Activated naive CD8-positive, alpha-beta T cell treated with anti-CD3 and anti-CD28 coated beads, Interleukin-2, amount 50 U/mL, for 24 hours (primary cell): ENCODE data around the gene CDKL5.
"Not testable (repeated sequence)": the region's sequence is repeated elsewhere in the genome, so short reads cannot be mapped to it uniquely, and the experiment has no call there.

Source experiments
- ATAC-seq: fragments of 150-1000 bp; cut with Tn5 transposase; one replicate; pipeline ENCODE4 v1.10.0; 2021
- DNase-seq: peaks from one replicate; pipeline ENCODE4 v3.0.0; 2021
- H3K27ac Mint-ChIP-seq: one replicate; pipeline ENCODE4 v1.8.0; 2021; ENCODE audit warnings: mild to moderate bottlenecking, mixed read lengths
- H3K27me3 Mint-ChIP-seq: one replicate; pipeline ENCODE4 v1.8.0; 2021; ENCODE audit warnings: mixed read lengths
- H3K36me3 Mint-ChIP-seq: one replicate; pipeline ENCODE4 v1.8.0; 2021; ENCODE audit warnings: low read depth, mixed read lengths
- H3K4me1 Mint-ChIP-seq: one replicate; pipeline ENCODE4 v1.8.0; 2021; ENCODE audit warnings: mixed read lengths
- H3K4me3 Mint-ChIP-seq: one replicate; pipeline ENCODE4 v1.8.0; 2021; ENCODE audit warnings: mild to moderate bottlenecking, moderate library complexity, mixed read lengths
- H3K9me3 Mint-ChIP-seq: one replicate; pipeline ENCODE4 v1.8.0; 2021; ENCODE audit warnings: mixed read lengths

Gene CDKL5

DNA sequence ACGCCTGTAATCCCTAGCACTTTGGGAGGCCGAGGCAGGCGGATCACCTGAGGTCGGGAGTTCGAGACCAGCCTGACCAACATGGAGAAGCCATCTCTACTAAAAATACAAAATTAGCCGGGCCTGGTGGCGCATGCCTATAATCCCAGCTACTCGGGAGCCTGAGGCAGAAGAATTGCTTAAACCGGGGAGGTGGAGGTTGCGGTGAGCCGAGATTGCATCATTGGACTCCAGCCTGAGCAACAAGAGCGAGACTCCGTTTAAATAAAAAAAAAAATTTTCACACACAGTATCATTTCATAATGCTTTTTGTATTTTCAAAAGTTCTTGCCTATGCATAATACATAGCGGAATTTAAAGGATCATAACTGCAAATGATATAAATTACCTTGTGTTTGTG, 7.9 kb downstream of the CDKL5 start:
- not testable (repeated sequence) for H3K27me3 Mint-ChIP-seq, H3K36me3 Mint-ChIP-seq, H3K4me1 Mint-ChIP-seq, H3K9me3 Mint-ChIP-seq, H3K27ac Mint-ChIP-seq, ATAC-seq, H3K4me3 Mint-ChIP-seq, DNase-seq

DNA sequence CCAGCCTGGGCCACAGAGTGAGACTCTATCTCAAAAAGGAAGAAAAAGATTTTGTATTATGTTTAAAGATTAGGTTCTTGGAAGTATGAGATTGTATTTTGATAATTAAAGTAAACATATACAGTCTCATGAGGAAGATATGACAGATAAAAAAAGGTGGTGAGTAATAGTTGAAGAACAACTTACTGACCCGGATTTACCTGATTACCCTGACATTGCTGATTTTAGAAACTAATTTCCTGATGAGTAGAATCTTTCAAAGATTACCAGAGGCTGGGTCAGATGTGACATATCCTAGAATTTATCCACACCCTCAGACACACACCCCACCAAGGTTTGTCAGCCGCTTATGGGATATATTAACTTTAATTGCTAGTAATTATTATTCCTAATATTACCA, 9.5 kb downstream of the CDKL5 start:
- Mint-ChIP-seq H3K4me3 (no peak overlapping the region), H3K9me3 (no peaks in the 10 kb centered on the region), H3K36me3 (no peaks in the 10 kb centered on the region), H3K4me1 (no peaks in the 10 kb centered on the region), H3K27ac (no peak overlapping the region), H3K27me3 (no peaks in the 10 kb centered on the region)
- no peak for DNase-seq
- ATAC-seq = no peak

DNA sequence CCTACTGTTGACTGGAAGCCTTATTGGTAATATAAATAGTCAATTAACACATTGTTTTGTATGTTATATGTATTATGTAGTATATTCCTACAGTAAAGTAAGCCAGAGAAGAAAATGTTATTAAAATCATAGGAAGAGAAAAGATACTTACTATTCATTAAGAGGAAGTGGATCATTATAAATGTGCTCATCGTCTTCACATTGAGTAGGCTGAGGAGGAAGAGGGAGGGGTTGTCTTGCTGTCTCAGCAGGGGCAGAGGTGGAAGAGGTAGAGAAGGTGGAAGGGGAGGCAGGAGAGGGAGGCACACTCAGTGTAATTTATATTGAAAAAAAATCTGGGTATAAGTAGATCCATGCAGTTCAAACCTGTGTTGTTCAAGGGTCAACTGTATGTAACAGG, 10.6 kb downstream of the CDKL5 start:
- ATAC-seq (no peak), DNase-seq (no peak)
- Mint-ChIP-seq H3K36me3 (no peaks in the 10 kb centered on the region), H3K4me1 (no peaks in the 10 kb centered on the region), H3K27ac (no peak overlapping the region), H3K27me3 (no peaks in the 10 kb centered on the region), H3K9me3 (no peaks in the 10 kb centered on the region), H3K4me3 (no peak overlapping the region)

DNA sequence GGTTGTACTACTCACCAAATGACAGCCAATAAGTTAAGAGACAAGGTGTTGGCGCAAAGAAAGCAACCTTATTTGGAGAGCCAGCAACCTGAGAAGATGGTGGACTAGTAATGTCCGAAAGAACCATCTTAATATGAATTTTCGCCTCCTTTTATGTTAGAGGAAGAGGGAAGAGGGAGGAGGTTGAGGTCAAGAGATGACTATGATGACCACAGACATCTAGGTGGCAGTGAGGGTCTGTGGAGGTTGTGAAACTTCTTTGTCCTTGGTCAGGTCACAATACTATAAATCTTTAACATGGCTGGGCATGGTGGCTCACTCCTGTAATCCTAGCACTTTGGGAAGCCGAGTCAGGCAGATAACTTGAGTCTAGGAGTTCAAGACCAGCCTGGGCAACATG, 15.4 kb downstream of the CDKL5 start:
- DNase-seq (no peak), ATAC-seq (no peak)
- no peaks in the 10 kb centered on the region for H3K36me3 Mint-ChIP-seq
- H3K4me1 Mint-ChIP-seq = peaks cover 2% of the 10 kb centered on the region
- no peak overlapping the region for H3K27ac Mint-ChIP-seq
- H3K9me3 Mint-ChIP-seq = no peaks in the 10 kb centered on the region
- H3K4me3 Mint-ChIP-seq = no peak overlapping the region
- H3K27me3 Mint-ChIP-seq = no peaks in the 10 kb centered on the region

DNA sequence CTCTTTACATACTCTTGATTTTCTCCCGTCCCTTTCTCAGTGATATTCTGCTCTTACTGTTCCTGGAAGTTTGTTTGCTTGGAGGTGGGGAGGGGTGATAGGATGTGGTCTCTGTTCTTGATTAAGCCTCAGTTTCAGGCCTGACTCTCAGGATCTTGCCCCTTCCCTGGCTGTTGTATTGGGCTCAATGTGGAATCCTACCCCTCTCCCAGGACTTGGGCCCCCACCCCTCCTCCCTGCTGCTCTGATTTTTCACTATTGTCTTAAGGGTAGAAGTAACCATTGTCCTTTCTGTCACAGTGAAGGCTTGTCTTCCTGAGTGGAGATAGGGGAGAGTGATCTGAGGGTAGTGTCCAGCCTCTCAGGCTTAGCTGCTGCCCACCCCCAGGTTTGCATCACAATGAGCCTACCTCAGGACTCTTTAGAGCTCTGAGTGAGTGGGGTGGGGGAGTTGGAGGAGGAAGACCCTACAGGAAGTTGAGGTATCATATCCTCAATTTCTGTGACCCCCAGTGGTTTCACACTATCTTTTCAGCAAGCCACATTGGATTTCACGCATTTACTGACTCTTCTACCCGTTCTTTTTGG, 16.5 kb downstream of the CDKL5 start:
- DNase-seq (no peak), ATAC-seq (no peak)
- Mint-ChIP-seq H3K4me3 (no peak overlapping the region), H3K4me1 (peaks cover 2% of the 10 kb centered on the region), H3K27ac (no peak overlapping the region), H3K36me3 (no peaks in the 10 kb centered on the region), H3K9me3 (no peaks in the 10 kb centered on the region), H3K27me3 (no peaks in the 10 kb centered on the region)

DNA sequence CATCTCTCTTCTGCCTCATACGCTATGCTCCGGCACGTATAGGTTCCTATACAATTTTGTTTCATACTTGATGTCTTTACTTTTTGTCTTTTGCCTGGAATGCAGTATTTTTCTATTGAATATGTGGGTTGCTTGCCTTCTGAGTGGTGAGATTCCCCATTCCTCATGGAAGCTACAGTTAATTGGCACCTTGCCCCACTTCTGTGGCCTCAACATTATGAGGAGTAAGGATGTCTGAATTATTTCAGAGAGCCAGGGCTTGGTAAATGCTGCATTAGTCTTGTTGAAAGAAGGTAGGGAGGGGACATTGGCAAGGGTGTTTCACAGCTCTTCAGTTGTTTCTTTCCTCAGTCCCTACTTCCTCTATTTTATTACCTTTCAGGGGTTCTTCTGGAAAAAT, 23.0 kb downstream of the CDKL5 start:
- Mint-ChIP-seq H3K4me1 (no peaks in the 10 kb centered on the region), H3K27ac (no peak overlapping the region), H3K27me3 (no peaks in the 10 kb centered on the region), H3K36me3 (no peaks in the 10 kb centered on the region), H3K9me3 (no peaks in the 10 kb centered on the region), H3K4me3 (no peak overlapping the region)
- ATAC-seq (no peak), DNase-seq (no peak)

DNA sequence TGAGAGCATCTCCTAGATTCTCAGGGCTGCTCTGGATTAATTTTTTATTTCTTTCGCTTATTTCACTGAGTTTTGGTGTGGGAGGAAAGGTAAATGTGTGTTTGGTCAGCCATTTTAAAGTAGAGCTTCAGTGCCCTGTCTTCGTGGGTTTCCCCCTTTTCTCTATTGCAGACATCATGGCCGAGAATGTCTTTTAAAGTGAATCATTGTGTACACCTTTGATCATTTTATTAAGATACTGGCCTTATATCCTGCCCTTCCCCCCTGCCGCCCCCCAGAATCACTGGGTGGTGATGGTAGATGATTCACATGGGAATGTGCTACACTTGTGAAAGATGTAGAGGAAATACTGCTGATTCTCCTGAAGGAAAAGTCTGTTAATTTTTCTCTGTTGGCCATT, 23.8 kb downstream of the CDKL5 start:
- H3K4me1 Mint-ChIP-seq = no peaks in the 10 kb centered on the region

DNA sequence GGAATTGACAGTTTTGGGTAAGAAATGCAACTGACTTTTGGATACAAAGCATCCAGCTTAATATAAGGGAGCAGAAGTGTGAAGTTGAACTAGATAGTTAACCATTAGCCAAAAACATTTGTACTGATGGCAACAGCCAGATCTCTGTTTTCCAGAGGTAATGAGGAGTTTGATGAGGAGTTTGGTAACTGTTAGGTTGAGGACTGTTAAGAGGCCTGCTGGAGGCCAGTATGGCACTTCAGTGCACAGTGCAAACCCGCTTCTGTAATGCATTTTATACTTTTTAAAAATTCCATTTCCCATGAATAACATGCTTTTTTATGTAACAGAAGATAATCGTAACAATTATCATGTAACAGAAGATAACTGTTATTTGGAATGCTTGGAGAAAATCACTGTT, 30.0 kb downstream of the CDKL5 start:
- no peaks in the 10 kb centered on the region for H3K9me3 Mint-ChIP-seq
- H3K27ac Mint-ChIP-seq = no peak overlapping the region
- no peaks in the 10 kb centered on the region for H3K27me3 Mint-ChIP-seq
- DNase-seq (no peak), ATAC-seq (no peak)
- no peaks in the 10 kb centered on the region for H3K36me3 Mint-ChIP-seq
- no peaks in the 10 kb centered on the region for H3K4me1 Mint-ChIP-seq
- no peak overlapping the region for H3K4me3 Mint-ChIP-seq

More for the DNA sequence above, 23.8 kb downstream of the CDKL5 start:
- Mint-ChIP-seq H3K4me3 (no peak overlapping the region), H3K9me3 (no peaks in the 10 kb centered on the region), H3K27ac (no peak overlapping the region), H3K27me3 (no peaks in the 10 kb centered on the region), H3K36me3 (no peaks in the 10 kb centered on the region)
- ATAC-seq = no peak
- DNase-seq = no peak

DNA sequence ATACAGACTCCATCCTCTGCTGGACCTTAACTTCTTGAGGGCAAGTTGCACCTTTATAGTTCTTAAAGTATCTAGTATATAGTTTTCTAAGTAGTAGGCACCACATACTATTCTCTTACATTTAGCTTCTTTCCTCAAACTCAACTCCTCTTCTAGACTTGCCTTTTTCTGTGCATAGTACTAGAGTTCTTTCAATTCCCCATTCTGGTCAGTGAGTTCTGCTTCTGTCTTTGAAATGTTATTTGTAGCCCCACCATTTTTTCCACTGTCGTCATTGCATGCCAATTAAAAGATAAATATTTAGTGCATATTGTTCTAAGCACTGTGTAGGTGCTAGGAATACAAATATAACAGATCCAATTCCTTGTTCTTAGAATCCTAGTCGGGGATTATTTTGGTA, 31.6 kb downstream of the CDKL5 start:
- Mint-ChIP-seq H3K9me3 (no peaks in the 10 kb centered on the region), H3K4me3 (no peak overlapping the region), H3K27me3 (no peaks in the 10 kb centered on the region), H3K27ac (no peak overlapping the region), H3K36me3 (no peaks in the 10 kb centered on the region), H3K4me1 (peaks cover 3% of the 10 kb centered on the region)
- DNase-seq = no peak
- ATAC-seq = no peak

DNA sequence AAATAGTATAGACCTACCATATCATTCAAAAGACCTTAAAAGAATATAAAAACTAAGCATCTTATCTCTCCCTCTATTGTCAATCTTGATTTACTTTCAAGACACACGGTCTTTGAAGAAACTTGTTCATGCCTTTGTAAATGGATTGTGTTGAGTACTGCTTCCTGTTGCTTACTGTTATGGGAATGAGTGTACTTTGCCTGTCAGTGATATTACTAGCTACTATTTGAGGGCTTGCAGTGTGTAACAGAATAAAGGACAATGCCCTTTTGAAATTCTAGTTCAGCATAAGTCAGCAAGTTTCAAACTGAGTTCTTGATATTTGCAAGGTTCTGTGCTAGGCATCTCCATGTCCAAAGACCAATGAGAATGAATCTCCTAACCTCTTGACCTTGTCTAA, 36.0 kb downstream of the CDKL5 start:
- no peaks in the 10 kb centered on the region for H3K36me3 Mint-ChIP-seq
- no peak overlapping the region for H3K4me3 Mint-ChIP-seq
- no peaks in the 10 kb centered on the region for H3K9me3 Mint-ChIP-seq
- H3K27ac Mint-ChIP-seq = no peak overlapping the region
- ATAC-seq (no peak), DNase-seq (no peak)
- H3K27me3 Mint-ChIP-seq = no peaks in the 10 kb centered on the region
- H3K4me1 Mint-ChIP-seq = peaks cover 3% of the 10 kb centered on the region

DNA sequence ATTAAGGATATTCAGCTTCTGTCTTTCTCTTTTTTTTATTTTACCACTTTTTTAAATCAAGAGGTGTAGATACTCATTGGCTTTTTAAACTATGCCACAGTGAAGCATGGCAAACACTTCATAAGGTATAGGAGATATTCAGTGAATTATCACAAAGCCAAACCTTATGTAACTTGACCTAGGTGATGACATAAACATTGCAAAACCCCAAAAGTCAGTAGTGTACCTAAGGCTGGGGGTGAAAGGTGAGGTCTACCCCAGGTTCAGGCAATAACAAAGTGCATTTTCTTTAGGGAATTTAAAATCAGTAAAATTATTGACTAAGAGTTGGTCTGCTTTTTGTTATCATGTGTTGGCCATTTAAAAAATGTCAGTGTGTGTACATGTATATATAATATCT, 39.1 kb downstream of the CDKL5 start:
- Mint-ChIP-seq H3K9me3 (no peaks in the 10 kb centered on the region), H3K36me3 (no peaks in the 10 kb centered on the region), H3K4me1 (peaks cover 3% of the 10 kb centered on the region), H3K27ac (no peak overlapping the region), H3K4me3 (no peak overlapping the region), H3K27me3 (no peaks in the 10 kb centered on the region)
- DNase-seq (no peak), ATAC-seq (no peak)

DNA sequence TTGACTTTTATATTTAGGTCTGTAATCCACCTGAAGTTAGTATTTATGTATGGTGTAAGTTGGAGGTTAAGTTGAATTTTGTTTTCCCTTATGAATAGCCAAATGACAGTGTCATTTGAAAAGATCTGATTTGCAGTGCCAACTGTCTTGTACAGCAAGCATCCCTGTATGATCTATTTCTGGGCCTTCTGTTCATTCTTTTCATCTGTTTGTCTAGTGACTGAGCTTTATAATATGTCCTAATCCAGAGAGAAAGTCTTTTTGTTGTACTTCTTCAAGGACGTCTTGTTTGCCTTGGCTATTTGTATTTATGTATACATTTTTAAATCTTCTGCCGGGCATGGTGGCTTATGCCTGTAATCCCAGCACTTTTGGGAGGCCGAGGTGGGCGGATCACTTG, 39.6 kb downstream of the CDKL5 start:
- Mint-ChIP-seq H3K9me3 (no peaks in the 10 kb centered on the region), H3K27ac (no peak overlapping the region), H3K4me1 (peaks cover 3% of the 10 kb centered on the region), H3K36me3 (no peaks in the 10 kb centered on the region), H3K27me3 (no peaks in the 10 kb centered on the region), H3K4me3 (no peak overlapping the region)
- DNase-seq = no peak
- no peak for ATAC-seq

DNA sequence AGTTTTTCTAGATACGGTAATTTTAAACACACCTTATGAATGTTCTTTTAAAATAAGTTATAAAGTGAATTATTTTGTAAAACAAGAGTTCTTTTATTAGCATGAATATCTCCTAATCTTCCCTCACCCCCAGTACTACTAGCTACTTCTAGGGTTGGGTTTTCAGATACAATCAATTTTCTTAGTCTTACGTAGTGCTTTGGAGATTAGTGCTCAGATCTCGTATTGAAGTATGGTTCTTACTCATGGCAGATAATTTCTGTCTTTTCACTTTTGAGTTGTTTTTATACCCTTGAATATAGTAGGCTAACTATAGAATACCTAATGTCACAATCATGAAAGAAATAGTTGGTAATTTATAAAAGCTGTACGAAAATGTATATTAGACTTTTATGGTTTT, 43.2 kb downstream of the CDKL5 start:
- Mint-ChIP-seq H3K9me3 (no peaks in the 10 kb centered on the region), H3K27me3 (no peaks in the 10 kb centered on the region)

DNA sequence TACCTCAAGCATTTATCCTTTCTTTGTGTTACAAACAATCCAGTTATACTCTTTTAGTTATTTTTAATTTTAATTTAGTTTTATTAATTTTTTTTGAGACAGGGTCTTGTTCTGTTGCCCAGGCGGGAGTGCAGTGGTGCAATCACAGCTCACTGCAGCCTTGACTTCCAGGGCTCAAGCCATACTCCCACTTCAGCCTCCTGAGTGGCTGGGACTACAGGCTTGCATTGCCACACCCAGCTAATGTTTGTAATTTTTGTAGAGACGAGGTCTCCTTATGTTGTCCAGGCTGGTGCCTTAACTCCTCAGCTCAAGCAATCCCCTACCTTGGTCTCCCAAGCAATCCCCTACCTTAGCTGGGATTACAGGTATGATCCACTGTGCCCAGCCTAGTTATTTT, 45.9 kb downstream of the CDKL5 start:
- Mint-ChIP-seq H3K9me3 (no peaks in the 10 kb centered on the region), H3K27me3 (no peaks in the 10 kb centered on the region), H3K36me3 (no peaks in the 10 kb centered on the region), H3K4me3 (no peak overlapping the region), H3K4me1 (no peaks in the 10 kb centered on the region), H3K27ac (no peak overlapping the region)
- ATAC-seq (no peak), DNase-seq (no peak)

More for the DNA sequence above, 43.2 kb downstream of the CDKL5 start:
- no peak for DNase-seq
- no peak for ATAC-seq
- Mint-ChIP-seq H3K36me3 (no peaks in the 10 kb centered on the region), H3K27ac (no peak overlapping the region), H3K4me3 (no peak overlapping the region), H3K4me1 (no peaks in the 10 kb centered on the region)

DNA sequence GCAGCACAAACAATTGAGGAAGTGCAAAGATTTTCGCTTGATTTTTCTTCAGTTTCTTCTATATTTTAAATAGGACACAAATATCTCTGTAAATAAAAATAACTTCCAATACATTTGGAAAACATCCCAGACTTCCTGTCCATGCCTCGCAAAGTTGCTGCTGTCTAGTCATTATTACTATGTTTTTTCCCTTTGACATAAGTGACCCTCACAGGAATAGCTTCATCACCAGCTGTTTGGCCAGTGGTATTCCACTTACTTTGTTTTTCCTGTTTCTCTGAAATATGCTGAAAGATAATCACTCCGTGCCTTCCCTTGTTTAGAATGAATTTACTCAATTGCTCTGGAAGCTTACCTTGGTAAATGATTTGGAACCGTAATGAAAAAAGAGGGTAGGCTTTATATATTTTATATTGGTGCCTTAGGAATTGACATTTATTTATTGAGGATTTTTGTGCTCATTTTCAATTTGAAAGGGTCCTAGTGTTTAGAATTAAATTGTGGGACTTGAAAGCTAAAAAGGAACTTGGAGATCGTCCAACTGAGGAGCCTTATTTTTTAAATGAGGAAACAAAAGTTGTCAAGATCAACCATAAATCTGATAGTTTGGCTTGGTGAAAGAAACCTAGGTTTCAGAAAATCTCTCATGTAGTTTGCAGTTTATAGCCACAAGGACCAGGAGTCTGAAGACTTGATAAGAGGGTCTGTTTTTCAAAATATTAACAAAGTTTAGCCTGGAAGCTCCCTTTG, 65.6 kb downstream of the CDKL5 start:
- H3K36me3 Mint-ChIP-seq = no peaks in the 10 kb centered on the region
- DNase-seq (no peak), ATAC-seq (no peak)
- no peak overlapping the region for H3K27ac Mint-ChIP-seq
- H3K9me3 Mint-ChIP-seq = no peaks in the 10 kb centered on the region
- no peak overlapping the region for H3K4me3 Mint-ChIP-seq
- H3K4me1 Mint-ChIP-seq = no peaks in the 10 kb centered on the region
- no peaks in the 10 kb centered on the region for H3K27me3 Mint-ChIP-seq
